GM21825 (cell line): Measurements from ENCODE around the gene SPDYE3.
A peak's percentile ranks its signal among the peaks of the same experiment; 100 is the strongest.
"Not testable (repeated sequence)": the region's sequence is repeated elsewhere in the genome, so short reads cannot be mapped to it uniquely, and the experiment has no call there.

Source experiments
- ATAC-seq: cut with Tn5 transposase; IDR thresholded peaks from one replicate; pipeline ENCODE4 v1.9.1; 2021; ENCODE audit warnings: mild to moderate bottlenecking, moderate library complexity; ENCODE audit not compliant: unreplicated experiment

Gene SPDYE3

DNA sequence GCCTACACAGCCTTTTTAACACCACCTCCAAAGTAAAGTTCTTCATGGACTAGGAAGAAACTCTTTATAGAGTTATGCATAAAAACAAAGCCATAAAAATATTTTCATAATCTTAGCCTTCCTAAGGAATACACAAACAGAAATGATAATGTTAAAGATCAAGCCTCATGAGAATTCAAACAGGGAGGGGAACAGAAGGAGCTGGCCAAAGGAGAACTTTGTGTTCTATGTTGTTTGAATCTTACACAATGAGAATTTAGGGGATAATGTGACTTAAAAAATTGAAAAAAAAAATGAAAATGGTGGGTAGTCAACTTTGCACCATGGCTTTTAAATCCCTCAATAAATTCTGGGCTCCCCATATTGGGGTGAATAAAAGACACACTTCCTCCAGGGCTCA is 41.3 kb downstream of the SPDYE3 start:
- no peak for ATAC-seq

DNA sequence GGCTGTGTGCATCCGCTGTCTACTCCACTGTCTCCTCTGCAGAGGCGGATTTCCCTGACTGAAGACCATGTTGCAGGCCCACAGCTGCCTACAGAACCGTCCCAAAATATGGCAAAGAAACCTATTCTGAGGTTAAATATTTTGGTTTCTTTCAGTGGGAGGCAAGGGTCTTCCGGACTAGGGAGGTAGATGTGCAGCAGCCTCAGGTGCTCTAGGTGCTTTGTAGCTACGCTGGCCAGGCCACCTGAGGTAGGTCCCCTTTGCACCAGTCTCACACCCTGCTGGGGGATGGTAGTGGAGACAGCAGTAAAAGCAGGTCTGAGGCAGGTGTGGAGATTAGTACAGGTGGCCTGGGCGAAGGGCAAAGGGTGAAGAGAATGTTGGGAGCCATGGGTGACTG is 42.3 kb downstream of the SPDYE3 start:
- ATAC-seq, result no peak

DNA sequence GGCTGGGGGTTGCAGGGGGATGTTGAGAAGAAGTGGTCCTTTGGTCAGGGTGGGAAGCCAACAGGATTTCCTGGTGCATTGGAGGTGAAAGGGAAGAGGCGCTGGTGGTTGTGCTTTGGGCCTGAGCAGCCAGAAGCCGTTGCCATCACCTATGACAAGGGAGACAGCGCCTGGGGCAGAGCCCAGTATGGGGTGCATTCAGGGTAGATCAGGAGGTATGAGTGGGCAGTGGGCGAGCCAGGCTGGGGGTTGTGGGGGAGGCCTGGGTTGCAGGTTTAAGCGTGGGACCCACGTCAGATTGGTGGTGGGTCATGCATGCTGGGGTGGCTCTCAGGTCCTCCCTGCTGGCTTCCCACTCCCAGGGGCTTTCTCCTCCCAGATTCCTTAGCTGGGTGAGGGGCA is 44.2 kb downstream of the SPDYE3 start:
- no peak for ATAC-seq

- not testable (repeated sequence) for ATAC-seq
Observed at GRCh38 chr7:100352230-100352781, 44.8 kb downstream of the SPDYE3 start.

DNA sequence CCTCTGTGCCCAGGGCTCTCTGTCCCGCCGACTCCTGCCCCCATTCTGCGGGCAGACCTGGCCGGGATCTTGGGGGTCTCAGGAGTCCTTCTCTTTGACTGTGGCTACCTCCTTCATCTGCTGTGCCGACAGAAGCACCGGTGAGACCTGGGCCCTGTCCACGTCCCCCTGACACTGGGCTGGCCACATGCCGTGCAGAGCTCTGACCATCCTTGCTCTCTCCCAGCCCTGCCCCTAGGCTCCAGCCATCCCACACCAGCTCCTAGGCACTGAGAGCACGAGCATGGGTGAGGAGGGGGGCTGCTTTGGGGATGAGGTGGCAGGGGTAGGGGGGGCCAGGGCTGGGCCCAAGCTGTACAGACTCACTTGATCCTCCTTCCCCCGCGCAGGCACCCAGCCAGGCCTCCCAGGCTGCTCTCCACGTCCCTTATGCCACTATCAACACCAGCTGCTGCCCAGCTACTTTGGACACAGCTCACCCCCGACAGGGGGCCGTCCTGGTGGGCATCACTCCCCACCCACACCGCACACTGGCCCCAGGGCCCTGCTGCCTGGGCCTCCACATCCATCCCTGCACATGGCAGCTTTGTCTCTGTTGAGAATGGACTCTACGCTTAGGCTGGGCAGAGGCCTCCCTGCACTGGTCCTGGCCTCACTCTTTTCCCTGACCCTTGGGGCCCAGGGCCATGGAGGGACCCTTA is 45.6 kb downstream of the SPDYE3 start:
- ATAC-seq, result no peak

GRCh38 chr7:100353685-100354330 is 46.3 kb downstream of the SPDYE3 start:
- ATAC-seq, result no peak

DNA sequence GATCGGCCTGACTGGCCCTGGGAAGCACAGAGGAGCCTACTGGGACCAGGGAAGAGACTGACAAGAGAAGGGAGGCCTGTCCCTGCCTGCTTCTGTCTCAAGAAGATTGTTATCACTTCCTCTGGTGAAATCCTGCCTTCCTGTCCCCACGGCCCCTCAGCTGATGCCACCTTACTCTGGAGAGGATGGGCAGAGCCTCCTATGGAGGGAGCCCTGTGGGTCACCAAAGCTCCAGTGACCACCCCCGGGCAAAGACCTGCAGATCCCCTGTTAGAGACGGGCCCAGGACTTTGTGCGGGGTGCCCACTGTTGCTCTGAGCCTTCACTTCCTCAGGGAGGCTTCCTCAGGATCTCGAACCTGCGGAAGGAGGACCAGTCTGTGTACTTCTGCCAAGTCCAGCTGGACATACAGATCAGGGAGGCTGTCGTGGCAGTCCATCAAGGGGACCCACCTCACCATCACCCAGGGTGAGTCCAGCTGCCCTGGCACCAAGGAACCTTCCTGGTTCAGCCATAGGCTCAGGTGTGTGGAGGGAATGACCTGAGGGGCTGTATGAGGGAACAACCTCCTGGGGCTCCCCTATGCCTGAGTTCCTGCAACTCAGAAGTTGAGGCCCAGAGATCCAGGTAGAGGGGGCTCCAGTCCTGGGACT is 49.0 kb downstream of the SPDYE3 start:
- ATAC-seq, result no peak

GRCh38 chr7:100357131-100357561 is 49.6 kb downstream of the SPDYE3 start:
- ATAC-seq, result no peak

DNA sequence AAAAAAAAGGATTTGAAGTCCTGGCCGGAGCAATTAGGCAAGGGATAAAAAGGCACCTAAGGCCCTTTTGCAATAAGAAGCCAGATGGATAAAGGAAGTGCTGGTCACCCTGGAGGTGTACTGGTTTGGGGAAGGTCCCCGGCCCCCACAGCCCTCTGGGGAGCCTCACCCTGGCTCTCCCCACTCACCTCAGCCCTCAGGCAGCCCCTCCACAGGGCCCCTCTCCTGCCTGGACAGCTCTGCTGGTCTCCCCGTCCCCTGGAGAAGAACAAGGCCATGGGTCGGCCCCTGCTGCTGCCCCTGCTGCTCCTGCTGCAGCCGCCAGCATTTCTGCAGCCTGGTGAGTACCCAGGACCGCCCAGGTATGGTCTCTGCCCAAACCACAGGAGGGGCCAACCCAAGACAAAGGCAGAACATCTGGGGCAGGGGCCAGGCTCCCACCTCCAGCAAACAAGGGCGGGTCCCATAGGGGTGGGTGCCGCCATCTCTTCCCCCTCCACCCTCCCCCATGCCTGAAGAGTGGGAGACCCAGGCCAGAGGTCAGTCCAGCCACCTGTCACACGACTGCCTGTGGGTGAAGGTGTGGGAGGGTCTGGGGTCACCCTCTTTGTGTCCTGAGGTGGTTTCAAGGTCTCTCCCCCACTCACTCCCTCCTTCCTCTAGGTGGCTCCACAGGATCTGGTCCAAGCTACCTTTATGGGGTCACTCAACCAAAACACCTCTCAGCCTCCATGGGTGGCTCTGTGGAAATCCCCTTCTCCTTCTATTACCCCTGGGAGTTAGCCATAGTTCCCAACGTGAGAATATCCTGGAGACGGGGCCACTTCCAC is 50.7 kb downstream of the SPDYE3 start, which contains the start of gene PILRB:
Gene PILRB, plus strand, starts transcription at position 91 of the 830 bp plus-strand sequence. Its CDS starts 186 bp downstream, at position 277.
- ATAC-seq, result peak; percentile 59

DNA sequence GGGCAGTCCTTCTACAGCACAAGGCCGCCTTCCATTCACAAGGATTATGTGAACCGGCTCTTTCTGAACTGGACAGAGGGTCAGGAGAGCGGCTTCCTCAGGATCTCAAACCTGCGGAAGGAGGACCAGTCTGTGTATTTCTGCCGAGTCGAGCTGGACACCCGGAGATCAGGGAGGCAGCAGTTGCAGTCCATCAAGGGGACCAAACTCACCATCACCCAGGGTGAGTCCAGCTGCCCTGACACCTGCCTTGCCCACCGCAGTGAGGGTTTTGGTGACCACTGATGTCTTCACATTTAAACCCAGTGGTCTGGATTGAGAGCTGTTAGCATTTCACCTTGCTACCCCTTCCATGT is 51.3 kb downstream of the SPDYE3 start:
- ATAC-seq, result no peak

GRCh38 chr7:100360135-100360854 is 52.8 kb downstream of the SPDYE3 start:
- no peak for ATAC-seq

DNA sequence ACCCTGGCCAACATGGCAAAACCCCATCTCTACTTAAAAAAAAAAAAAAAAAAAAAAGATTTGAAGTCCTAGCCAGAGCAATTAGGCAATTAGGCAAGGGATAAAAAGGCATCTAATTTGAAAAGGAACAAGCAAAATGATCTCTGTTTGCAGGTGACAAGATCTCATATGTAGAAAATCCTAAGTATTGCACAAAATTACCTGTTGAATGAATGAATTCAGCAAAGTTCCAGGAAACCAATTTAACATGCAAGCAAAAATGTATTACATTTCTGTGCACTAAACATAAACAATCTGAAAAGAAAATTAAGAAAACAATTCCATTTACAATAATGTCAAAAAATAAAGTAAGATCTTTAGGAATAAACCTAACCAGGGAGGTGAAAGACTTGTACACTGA is 55.6 kb downstream of the SPDYE3 start:
- no peak for ATAC-seq

DNA sequence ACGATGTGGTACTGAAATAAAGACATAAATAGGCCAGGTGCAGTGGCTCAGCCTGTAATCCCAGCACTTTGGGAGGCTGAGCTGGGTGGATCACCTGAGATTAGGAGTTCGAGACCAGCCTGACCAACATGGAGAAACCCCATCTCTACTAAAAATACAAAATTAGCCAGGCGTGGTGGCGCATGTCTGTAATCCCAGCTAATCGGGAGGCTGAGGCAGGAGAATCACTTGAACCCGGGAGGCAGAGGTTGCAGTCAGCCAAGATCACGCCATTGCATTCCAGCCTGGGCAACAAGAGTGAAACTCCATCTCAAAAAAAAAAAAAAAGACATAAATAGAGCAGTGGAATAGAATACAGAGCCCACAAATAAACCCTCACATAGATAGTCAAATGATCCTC is 56.3 kb downstream of the SPDYE3 start:
- ATAC-seq, result not testable (repeated sequence)

GRCh38 chr7:100364480-100364879 is 57.0 kb downstream of the SPDYE3 start:
- ATAC-seq, result no peak

GRCh38 chr7:100365998-100366367 is 58.5 kb downstream of the SPDYE3 start:
- ATAC-seq, result not testable (repeated sequence)

DNA sequence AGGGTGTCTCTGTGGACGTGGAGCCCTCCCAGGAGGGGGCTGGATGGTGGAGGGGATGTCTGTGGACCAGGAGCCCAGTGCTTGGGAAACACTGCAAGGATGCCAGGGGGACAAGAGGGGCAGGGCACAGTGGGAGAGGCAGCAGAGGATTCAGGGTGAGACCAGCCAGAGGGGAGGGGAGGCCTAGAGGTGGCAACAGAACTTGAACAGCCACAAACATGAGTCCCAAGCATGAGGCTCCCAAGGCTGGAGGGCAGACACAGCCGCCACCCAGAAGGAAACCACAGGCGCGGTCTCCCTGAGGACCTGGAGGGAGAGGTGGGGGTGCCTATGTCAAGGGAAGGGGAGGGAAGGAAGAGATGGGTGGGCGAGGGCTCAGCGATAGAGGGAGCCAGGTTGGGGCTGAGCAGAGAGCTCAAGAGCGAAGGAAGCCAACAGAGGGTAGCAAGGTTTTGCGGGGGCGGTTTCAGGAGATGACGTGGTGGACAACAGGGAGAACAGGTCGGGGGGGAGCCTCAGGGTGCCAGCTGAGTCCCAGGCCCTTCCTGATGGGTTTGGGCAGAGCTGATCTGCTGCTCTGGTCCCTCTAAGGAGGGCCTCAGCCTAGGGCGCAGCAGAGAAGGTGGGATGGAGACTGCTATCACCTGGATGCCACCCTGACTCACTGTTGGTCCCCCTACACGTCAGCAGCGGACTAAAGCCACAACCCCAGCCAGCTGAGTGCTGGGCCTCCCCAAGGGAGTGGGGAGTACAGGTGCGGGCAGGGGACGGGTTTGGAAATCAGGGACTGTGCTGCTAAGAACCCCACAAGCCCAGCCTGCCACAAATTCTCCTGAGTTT is 59.1 kb downstream of the SPDYE3 start:
- ATAC-seq, result peak; percentile 26

GRCh38 chr7:100367251-100367620 is 59.7 kb downstream of the SPDYE3 start:
- ATAC-seq, result no peak

DNA sequence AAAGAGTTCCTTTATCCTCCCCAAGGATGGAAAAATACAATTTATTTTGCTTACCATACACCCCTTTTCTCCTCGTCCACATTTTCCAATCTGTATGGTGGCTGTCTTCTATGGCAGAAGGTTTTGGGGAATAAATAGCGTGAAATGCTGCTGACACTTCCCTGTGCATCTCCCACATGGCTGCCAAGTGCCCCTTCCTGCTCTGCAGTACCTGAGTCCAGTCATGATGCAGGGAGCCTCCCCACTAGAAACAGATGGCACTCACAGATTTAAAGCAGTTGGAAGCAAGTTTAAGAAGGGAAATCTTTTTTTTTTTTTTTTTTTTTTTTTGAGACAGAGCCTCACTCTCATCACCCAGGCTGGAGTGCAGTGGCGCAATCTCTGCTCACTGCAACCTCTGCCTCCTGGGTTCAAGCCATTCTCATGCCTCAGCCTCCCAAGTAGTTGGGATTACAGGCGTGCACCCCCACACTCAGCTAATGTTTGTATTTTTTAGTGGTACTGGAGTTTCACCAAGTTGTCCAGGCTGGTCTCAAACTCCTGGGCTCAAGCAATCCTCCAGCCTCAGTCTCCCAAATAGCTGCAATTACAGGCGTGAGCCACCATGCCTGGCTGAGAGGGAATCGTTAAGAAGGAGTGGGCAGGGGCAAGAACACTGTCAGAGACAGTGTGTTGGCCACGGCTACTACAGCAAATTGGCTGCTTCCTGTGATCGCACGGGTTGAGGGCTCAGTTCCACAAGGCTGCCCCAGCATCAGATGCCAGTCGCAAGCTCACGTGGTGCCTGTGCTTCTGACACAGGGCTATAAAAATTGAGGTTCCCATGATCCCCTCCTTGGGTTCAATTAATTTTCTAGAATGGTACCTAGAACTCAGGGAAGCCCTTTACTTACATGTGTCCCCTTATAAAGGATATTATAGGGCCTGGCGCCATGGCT is 60.4 kb downstream of the SPDYE3 start:
- ATAC-seq, result no peak
